Fibroblast of lung (primary cell): Measurements from ENCODE around the gene COG4. TPM values are rescaled to one million over a fixed set of nuclear protein-coding genes. Genes with fewer than 3 reads are reported as not detected.

ENCODE experiments used
- DNase-seq, 2 donors: peaks; one replicate each; pipeline versions ENCODE4 v3.0.0 to v3.0.0-alpha.2; 2010; ENCODE audit warnings: low read depth in 2 of 2
- H2AFZ ChIP-seq: 2 replicates; pipeline ENCODE4 v1.5.1; 2012; ENCODE audit warnings: low read length, control low read depth, inconsistent platforms
- H3K27ac ChIP-seq: 2 replicates; pipeline ENCODE4 v1.5.1; 2011; ENCODE audit warnings: low read length, control low read depth; ENCODE audit not compliant: insufficient read depth
- H3K27me3 ChIP-seq: 2 replicates; pipeline ENCODE4 v1.5.1; 2011; ENCODE audit warnings: mild to moderate bottlenecking, low read length; ENCODE audit not compliant: control insufficient read depth, insufficient read depth
- H3K36me3 ChIP-seq: 2 replicates; pipeline ENCODE4 v1.5.1; 2011; ENCODE audit warnings: low read length; ENCODE audit not compliant: control insufficient read depth, insufficient read depth
- H3K4me1 ChIP-seq: 2 replicates; pipeline ENCODE4 v1.5.1; 2011; ENCODE audit warnings: low read length; ENCODE audit not compliant: control insufficient read depth, insufficient read depth; ENCODE audit errors: extremely low read depth
- H3K4me2 ChIP-seq: 2 replicates; pipeline ENCODE4 v1.5.1; 2011; ENCODE audit warnings: low read length, control low read depth; ENCODE audit not compliant: insufficient read depth; ENCODE audit errors: extremely low read depth
- H3K4me3 ChIP-seq, 4 experiments: fragments of 200-600 bp in 1 of 4; sonication (generic) in 1 of 4; replicated peaks in 1 of 4; 2 replicates each; pipeline ENCODE4 v1.5.1; 2011 to 2016; ENCODE audit warnings: low read length in 4 of 4, low read depth in 3 of 4, mild to moderate bottlenecking in 3 of 4, control low read depth in 2 of 4, inconsistent platforms in 1 of 4, mixed read lengths in 1 of 4; ENCODE audit not compliant: insufficient read depth in 1 of 4; ENCODE audit errors: control extremely low read depth in 1 of 4
- H3K79me2 ChIP-seq: 2 replicates; pipeline ENCODE4 v1.5.1; 2012; ENCODE audit warnings: mild to moderate bottlenecking, low read length, inconsistent platforms; ENCODE audit not compliant: control insufficient read depth, insufficient read depth
- H3K9ac ChIP-seq: 2 replicates; pipeline ENCODE4 v1.5.1; 2011; ENCODE audit warnings: mild to moderate bottlenecking, low read length, control low read depth; ENCODE audit not compliant: insufficient read depth
- H3K9me3 ChIP-seq: 2 replicates; pipeline ENCODE4 v1.5.1; 2012; ENCODE audit warnings: low read depth, low read length; ENCODE audit not compliant: control insufficient read depth, insufficient read depth
- H4K20me1 ChIP-seq: 2 replicates; pipeline ENCODE4 v1.5.1; 2011; ENCODE audit warnings: low read length; ENCODE audit not compliant: control insufficient read depth, insufficient read depth; ENCODE audit errors: extremely low read depth
- CTCF ChIP-seq, 2 donors: IDR thresholded peaks in 1 of 2; conservative IDR thresholded peaks in 1 of 2; 1 replicate in 1 of 2; 2 replicates in 1 of 2; pipeline ENCODE4 v1.5.1; 2011 to 2012; ENCODE audit warnings: low read length in 2 of 2, control low read depth in 1 of 2, inconsistent platforms in 1 of 2, low read depth in 1 of 2, mild to moderate bottlenecking in 1 of 2
- EZH2 ChIP-seq: IDR thresholded peaks from 2 replicates; pipeline ENCODE4 v1.5.1; 2012; ENCODE audit warnings: low read length, control low read depth, mild to moderate bottlenecking; ENCODE audit errors: missing control alignments
- polyA plus RNA-seq, 2 donors: library from polyadenylated mRNA; depleted of rRNA in 1 of 2; stranded (reverse) in 1 of 2; unstranded in 1 of 2; fragments of >200 nt; gene quantifications; 2 replicates each; pipeline ENCODE4 v1.2.1, GENCODE V29; 2011 to 2012; ENCODE audit warnings: missing spikeins in 1 of 2
- total RNA-seq: library from RNA; depleted of rRNA; stranded (reverse); fragments of >200 nt; gene quantifications from 2 replicates; pipeline ENCODE4 v1.2.1, GENCODE V29; 2014

The COG4 gene
- total and polyA plus RNA-seq, 2 donors (not counting 1 experiment from before 2014, with no cell fraction given): 36.2 to 117 TPM

GRCh38 chr16:70552675-70553074, 29.3 kb upstream of the COG4 start:
- peaks cover 39% of the 10 kb centered on the region for H3K79me2 ChIP-seq
- DNase-seq: peak in 1 of 2 donors; percentile 38
- H4K20me1 ChIP-seq: no peaks in the 10 kb centered on the region
- no peak overlapping the region for H3K4me3 ChIP-seq
- no peak overlapping the region for H3K4me2 ChIP-seq
- no peaks in the 10 kb centered on the region for H3K9me3 ChIP-seq
- no peak for TF ChIP-seq EZH2
- no peak for TF ChIP-seq CTCF (conservative IDR thresholded peaks at IDR 0.05 in 1 of 2, IDR thresholded peaks at IDR 0.05 in 1 of 2; ENCODE audit: low read depth in 1 of 2, low read length in 2 of 2)
- no peak overlapping the region for H3K9ac ChIP-seq
- no peaks in the 10 kb centered on the region for H3K27me3 ChIP-seq
- H3K4me1 ChIP-seq: peaks cover 14% of the 10 kb centered on the region
- peak overlapping the region; percentile 56 for H3K27ac ChIP-seq
- H2AFZ ChIP-seq: no peak overlapping the region
- H3K36me3 ChIP-seq: peaks cover 31% of the 10 kb centered on the region

- TF ChIP-seq EZH2: no peak
- no peak for TF ChIP-seq CTCF (conservative IDR thresholded peaks at IDR 0.05 in 1 of 2, IDR thresholded peaks at IDR 0.05 in 1 of 2; ENCODE audit: low read depth in 1 of 2, low read length in 2 of 2)
- H3K4me3 ChIP-seq: no peak overlapping the region
- no peaks in the 10 kb centered on the region for H4K20me1 ChIP-seq
- no peak overlapping the region for H3K27ac ChIP-seq
- no peaks in the 10 kb centered on the region for H3K27me3 ChIP-seq
- H2AFZ ChIP-seq: no peak overlapping the region
- peak in 1 of 2 donors; percentile 38 for DNase-seq
- no peak overlapping the region for H3K4me2 ChIP-seq
- H3K9me3 ChIP-seq: no peaks in the 10 kb centered on the region
- H3K79me2 ChIP-seq: peaks cover 41% of the 10 kb centered on the region
- peaks cover 31% of the 10 kb centered on the region for H3K36me3 ChIP-seq
- H3K4me1 ChIP-seq: peaks cover 14% of the 10 kb centered on the region
- no peak overlapping the region for H3K9ac ChIP-seq
These were observed 28.4 kb upstream of the COG4 start for GRCh38 chr16:70551788-70552187.

- peaks cover 2% of the 10 kb centered on the region for H4K20me1 ChIP-seq
- no peak overlapping the region for H2AFZ ChIP-seq
- peaks cover 35% of the 10 kb centered on the region for H3K36me3 ChIP-seq
- DNase-seq: no peak
- peaks cover 52% of the 10 kb centered on the region for H3K79me2 ChIP-seq
- H3K27ac ChIP-seq: no peak overlapping the region
- no peak overlapping the region for H3K4me3 ChIP-seq
- no peaks in the 10 kb centered on the region for H3K27me3 ChIP-seq
- no peaks in the 10 kb centered on the region for H3K9me3 ChIP-seq
- no peak overlapping the region for H3K4me2 ChIP-seq
- H3K4me1 ChIP-seq: peaks cover 14% of the 10 kb centered on the region
- no peak overlapping the region for H3K9ac ChIP-seq
- no peak for TF ChIP-seq CTCF (conservative IDR thresholded peaks at IDR 0.05 in 1 of 2, IDR thresholded peaks at IDR 0.05 in 1 of 2; ENCODE audit: low read depth in 1 of 2, low read length in 2 of 2)
- no peak for TF ChIP-seq EZH2
These were observed 26.7 kb upstream of the COG4 start for GRCh38 chr16:70550082-70550481.
